Lower lobe of right lung (tissue), 2 donors: ENCODE results near the gene GLIPR1L1. TPM values are rescaled to one million over a fixed set of nuclear protein-coding genes. Genes with fewer than 3 reads are reported as not detected.

Source experiments
- ATAC-seq, 2 donors: fragments of 200-7000 bp; cut with Tn5 transposase; one replicate each; pipeline ENCODE4 v1.9.1; 2020 to 2022; ENCODE audit warnings: mild to moderate bottlenecking in 2 of 2, moderate library complexity in 2 of 2
- DNase-seq: peaks from one replicate; pipeline ENCODE4 v3.0.0-alpha.2; 2020
- H3K27ac ChIP-seq: fragments of 200-600 bp; one replicate; pipeline ENCODE4 v1.8.0; 2022
- H3K27me3 ChIP-seq: fragments of 200-600 bp; one replicate; pipeline ENCODE4 v1.8.0; 2022; ENCODE audit warnings: low read depth
- H3K36me3 ChIP-seq: fragments of 200-600 bp; one replicate; pipeline ENCODE4 v1.8.0; 2022; ENCODE audit warnings: mild to moderate bottlenecking
- H3K4me1 ChIP-seq: fragments of 200-600 bp; one replicate; pipeline ENCODE4 v1.8.0; 2022
- H3K4me3 ChIP-seq: fragments of 200-600 bp; one replicate; pipeline ENCODE4 v1.8.0; 2022; ENCODE audit warnings: mild to moderate bottlenecking
- H3K9me3 ChIP-seq: fragments of 200-600 bp; one replicate; pipeline ENCODE4 v1.8.0; 2022
- intact Hi-C: fragments of 100-400 bp; cut with DNase I; formaldehyde crosslinking; loops from one replicate; pipeline ENCODE4 v1.11.0; 2022
- total RNA-seq: library from RNA; stranded (reverse); fragmentation: NEBNext Ultra II Directional; extraction: Animal tissue kit (Norgen Biotek cat#: 25700); gene quantifications from one replicate; pipeline ENCODE4 v1.2.1, GENCODE V29; 2021
- TF ChIP-seq, protein P1 (sequence below): fragments of 200-600 bp; IDR thresholded peaks from one replicate; pipeline ENCODE4 v1.8.0; 2022; ENCODE audit warnings: antibody characterized with exemption, mild to moderate bottlenecking
- donor health status: DM: no; HTN: yes; CAD: no; lungs with severe emphysema.

The GLIPR1L1 gene
- total RNA-seq, 1 donor from 2014 or later, result not detected

DNA sequence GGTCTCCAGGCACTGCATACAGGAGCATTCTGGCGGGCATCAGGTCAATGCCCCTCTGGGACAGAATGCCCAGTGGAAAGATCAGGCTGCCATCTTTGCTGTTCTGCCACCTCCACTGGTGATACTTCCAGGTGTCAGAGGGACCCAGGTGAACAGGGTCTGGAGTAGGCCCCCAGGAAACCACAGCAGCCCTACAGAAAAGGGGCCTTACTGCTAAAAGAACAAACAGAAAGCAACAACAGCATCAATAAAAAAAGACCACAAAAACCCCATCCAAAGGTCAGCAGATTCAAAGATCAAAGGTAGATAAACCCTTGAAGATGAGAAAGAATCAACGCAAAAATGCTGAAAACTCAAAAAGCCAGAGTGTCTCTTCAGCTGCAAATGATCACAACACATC, 15.9 kb downstream of the GLIPR1L1 start:
- TF ChIP-seq, protein P1, sequence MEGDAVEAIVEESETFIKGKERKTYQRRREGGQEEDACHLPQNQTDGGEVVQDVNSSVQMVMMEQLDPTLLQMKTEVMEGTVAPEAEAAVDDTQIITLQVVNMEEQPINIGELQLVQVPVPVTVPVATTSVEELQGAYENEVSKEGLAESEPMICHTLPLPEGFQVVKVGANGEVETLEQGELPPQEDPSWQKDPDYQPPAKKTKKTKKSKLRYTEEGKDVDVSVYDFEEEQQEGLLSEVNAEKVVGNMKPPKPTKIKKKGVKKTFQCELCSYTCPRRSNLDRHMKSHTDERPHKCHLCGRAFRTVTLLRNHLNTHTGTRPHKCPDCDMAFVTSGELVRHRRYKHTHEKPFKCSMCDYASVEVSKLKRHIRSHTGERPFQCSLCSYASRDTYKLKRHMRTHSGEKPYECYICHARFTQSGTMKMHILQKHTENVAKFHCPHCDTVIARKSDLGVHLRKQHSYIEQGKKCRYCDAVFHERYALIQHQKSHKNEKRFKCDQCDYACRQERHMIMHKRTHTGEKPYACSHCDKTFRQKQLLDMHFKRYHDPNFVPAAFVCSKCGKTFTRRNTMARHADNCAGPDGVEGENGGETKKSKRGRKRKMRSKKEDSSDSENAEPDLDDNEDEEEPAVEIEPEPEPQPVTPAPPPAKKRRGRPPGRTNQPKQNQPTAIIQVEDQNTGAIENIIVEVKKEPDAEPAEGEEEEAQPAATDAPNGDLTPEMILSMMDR, result no peak
- H3K4me1 ChIP-seq, result no peaks in the 10 kb centered on the region
- DNase-seq, result no peak
- intact Hi-C loops, result no loop called here
- no peak overlapping the region for H3K27ac ChIP-seq
- H3K4me3 ChIP-seq, result no peak overlapping the region
- no peaks in the 10 kb centered on the region for H3K27me3 ChIP-seq
- no peak for ATAC-seq
- peaks cover 12% of the 10 kb centered on the region for H3K9me3 ChIP-seq
- no peaks in the 10 kb centered on the region for H3K36me3 ChIP-seq

DNA sequence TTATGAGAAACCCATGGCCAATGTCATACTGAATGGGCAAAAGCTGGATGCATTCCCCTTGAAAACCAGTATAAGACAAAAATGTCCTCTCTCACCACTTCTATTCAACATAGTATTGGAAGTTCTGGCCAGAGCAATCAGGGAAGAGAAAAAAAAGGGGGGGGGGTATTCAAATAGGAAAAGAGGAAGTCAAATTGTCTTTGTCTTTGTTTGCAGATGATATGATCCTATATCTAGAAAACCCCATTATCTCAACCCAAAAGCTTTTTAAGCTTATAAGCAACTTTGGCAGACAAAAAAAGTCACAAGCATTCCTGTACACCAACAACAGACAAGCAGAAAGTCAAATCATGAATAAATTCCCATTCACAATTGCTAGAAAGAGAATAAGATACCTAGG, 19.5 kb downstream of the GLIPR1L1 start:
- no peak for ATAC-seq
- Histone ChIP-seq H3K36me3 (no peaks in the 10 kb centered on the region), H3K4me3 (no peak overlapping the region), H3K27ac (no peak overlapping the region), H3K4me1 (no peaks in the 10 kb centered on the region), H3K9me3 (peaks cover 17% of the 10 kb centered on the region), H3K27me3 (no peaks in the 10 kb centered on the region)
- no peak for DNase-seq
- TF ChIP-seq, protein P1, result no peak
- intact Hi-C loops, result no loop called here

DNA sequence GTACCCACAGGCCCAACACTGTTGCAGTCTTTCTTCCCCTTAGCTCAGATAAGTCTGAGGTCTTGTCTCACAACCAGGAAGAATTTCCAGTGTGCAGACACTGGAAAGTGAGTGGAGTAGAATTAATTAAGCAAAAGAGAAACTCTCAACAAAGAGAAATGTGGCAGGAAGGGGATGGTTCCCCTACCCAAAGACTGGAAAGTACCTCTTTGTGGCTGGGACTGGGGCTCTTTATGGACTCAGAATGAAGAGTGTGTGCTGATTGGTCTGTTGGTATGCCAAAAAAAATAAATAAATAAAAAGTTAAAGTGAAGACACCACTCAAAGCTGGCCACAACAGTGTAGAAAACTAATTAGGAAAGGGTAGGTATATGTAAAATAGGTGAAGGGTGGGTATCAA, 26.4 kb downstream of the GLIPR1L1 start:
- no peak for DNase-seq
- no peaks in the 10 kb centered on the region for H3K27me3 ChIP-seq
- intact Hi-C loops, result no loop called here
- H3K36me3 ChIP-seq, result no peaks in the 10 kb centered on the region
- no peak overlapping the region for H3K4me3 ChIP-seq
- no peaks in the 10 kb centered on the region for H3K9me3 ChIP-seq
- H3K4me1 ChIP-seq, result no peaks in the 10 kb centered on the region
- ATAC-seq, result no peak
- no peak overlapping the region for H3K27ac ChIP-seq
- TF ChIP-seq, protein P1, result no peak

DNA sequence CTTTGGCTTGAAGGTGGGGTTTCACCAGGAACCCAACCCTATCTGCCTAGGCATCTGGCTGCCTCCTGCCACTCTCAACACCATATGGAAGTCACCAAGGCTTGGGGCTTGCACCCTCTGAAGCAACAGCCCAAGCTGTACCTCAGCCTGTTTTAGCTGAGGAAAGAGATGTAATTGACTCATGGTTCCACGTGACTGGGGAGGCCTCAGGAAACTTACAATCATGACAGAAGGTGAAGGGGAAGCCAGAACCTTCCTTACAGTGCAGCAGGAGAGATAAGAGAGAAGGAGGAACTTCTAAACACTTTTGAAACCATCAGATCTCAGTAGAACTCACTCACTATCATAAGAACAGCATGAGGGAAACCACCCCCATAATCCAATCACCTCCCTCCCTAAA, 26.9 kb downstream of the GLIPR1L1 start:
- ATAC-seq (no peak), DNase-seq (no peak)
- Histone ChIP-seq H3K4me1 (no peaks in the 10 kb centered on the region), H3K27ac (no peak overlapping the region), H3K4me3 (no peak overlapping the region), H3K9me3 (no peaks in the 10 kb centered on the region), H3K27me3 (no peaks in the 10 kb centered on the region), H3K36me3 (no peaks in the 10 kb centered on the region)
- intact Hi-C loops, result no loop called here
- TF ChIP-seq, protein P1, result no peak

DNA sequence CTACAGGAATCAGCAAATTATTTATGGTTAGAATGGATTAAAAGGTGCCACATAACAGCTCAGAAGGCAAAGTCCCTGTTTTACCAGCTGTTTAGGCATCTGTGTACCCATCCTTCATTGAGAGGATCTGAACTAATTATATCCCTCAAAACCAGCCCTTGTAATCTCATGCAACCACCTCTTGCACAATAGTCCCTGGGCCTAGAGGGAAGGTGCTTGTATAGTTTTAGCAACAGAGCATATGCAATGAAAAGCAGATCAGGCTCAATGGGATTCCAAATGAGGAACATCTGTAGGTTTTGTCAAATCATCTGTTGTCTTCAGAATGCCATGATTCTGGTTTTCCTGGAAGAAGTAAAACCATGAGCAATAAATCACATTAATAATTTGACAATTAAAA, 30.4 kb downstream of the GLIPR1L1 start:
- no peak for DNase-seq
- intact Hi-C loops, result no loop called here
- H3K27me3 ChIP-seq, result no peaks in the 10 kb centered on the region
- H3K9me3 ChIP-seq, result no peaks in the 10 kb centered on the region
- H3K4me1 ChIP-seq, result no peaks in the 10 kb centered on the region
- no peak overlapping the region for H3K27ac ChIP-seq
- no peak for ATAC-seq
- TF ChIP-seq, protein P1, result no peak
- H3K36me3 ChIP-seq, result no peaks in the 10 kb centered on the region
- H3K4me3 ChIP-seq, result no peak overlapping the region

DNA sequence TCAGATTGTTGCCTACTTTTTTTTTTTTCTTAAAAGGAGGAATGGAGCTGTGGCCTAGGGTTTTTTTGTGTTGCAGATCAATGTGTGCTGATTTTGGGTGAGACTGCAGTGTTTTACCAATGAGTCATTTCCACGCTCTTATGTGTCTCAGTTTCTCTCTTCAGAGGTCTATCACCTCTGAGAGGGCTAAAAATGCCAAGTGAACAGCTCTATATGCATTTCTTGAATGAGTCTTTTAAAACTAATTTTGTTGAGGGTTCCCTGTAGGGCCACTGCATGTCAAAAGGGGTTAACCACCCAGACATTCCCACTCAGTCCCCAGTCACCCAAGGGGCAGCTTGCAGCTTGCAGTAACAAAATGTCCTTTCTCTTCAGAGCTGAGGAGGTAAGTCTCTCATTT, 32.2 kb downstream of the GLIPR1L1 start:
- TF ChIP-seq, protein P1, result no peak
- H3K27ac ChIP-seq, result no peak overlapping the region
- no peaks in the 10 kb centered on the region for H3K27me3 ChIP-seq
- intact Hi-C loops, result no loop called here
- H3K4me3 ChIP-seq, result no peak overlapping the region
- no peaks in the 10 kb centered on the region for H3K4me1 ChIP-seq
- H3K9me3 ChIP-seq, result no peaks in the 10 kb centered on the region
- no peak for DNase-seq
- ATAC-seq, result no peak
- H3K36me3 ChIP-seq, result no peaks in the 10 kb centered on the region
